SK-N-SH treated with all-trans-retinoic acid at 6 μM for 48 hours (cell line): ENCODE results near the gene CUBN.
A peak's percentile ranks its signal among the peaks of the same experiment; 100 is the strongest.

Experiments used
- ATAC-seq: fragments of 200-7000 bp; cut with Tn5 transposase; 3 replicates; pipeline ENCODE4 v1.9.1; 2020; ENCODE audit warnings: mild to moderate bottlenecking, moderate library complexity
- ARNTL ChIP-seq: fragments of 450-650 bp; formaldehyde crosslinking; IDR thresholded peaks from 2 replicates; pipeline ENCODE4 v1.5.0; 2020; ENCODE audit warnings: low read depth, mild to moderate bottlenecking, moderate library complexity, borderline replicate concordance
- BACH2 ChIP-seq: fragments of 250-450 bp; sonication (Bioruptor Pico); IDR thresholded peaks from 2 replicates; pipeline ENCODE4 v1.9.0; 2021; ENCODE audit warnings: mild to moderate bottlenecking, borderline replicate concordance
- CSDC2 ChIP-seq: fragments of 250-450 bp; sonication (Bioruptor Pico); IDR thresholded peaks from 2 replicates; pipeline ENCODE4 v1.5.0; 2020; ENCODE audit warnings: mild to moderate bottlenecking, moderate library complexity
- ESRRG ChIP-seq: fragments of 250-450 bp; sonication (Bioruptor Pico); IDR thresholded peaks from 2 replicates; pipeline ENCODE4 v1.6.1; 2021; ENCODE audit warnings: mild to moderate bottlenecking
- ISL1 ChIP-seq: fragments of 250-450 bp; sonication (Bioruptor Pico); IDR thresholded peaks from 2 replicates; pipeline ENCODE4 v2.1.2; 2022; ENCODE audit warnings: mild to moderate bottlenecking, moderate library complexity
- RARB ChIP-seq: fragments of 250-450 bp; sonication (Bioruptor Pico); IDR thresholded peaks from 2 replicates; pipeline ENCODE4 v1.8.0; 2021; ENCODE audit warnings: mild to moderate bottlenecking, moderate library complexity
- SNAI2 ChIP-seq: fragments of 250-450 bp; sonication (Bioruptor Pico); IDR thresholded peaks from 2 replicates; pipeline ENCODE4 v1.5.0; 2020; ENCODE audit warnings: mild to moderate bottlenecking, moderate library complexity
- TCF4 ChIP-seq: fragments of 250-450 bp; sonication (Bioruptor Pico); IDR thresholded peaks from 2 replicates; pipeline ENCODE4 v1.8.0; 2021; ENCODE audit warnings: mild to moderate bottlenecking, moderate library complexity, borderline replicate concordance
- TOX ChIP-seq: fragments of 250-450 bp; sonication (Bioruptor Pico); IDR thresholded peaks from 2 replicates; pipeline ENCODE4 v1.8.0; 2021; ENCODE audit warnings: mild to moderate bottlenecking, moderate library complexity, borderline replicate concordance
- ZC3H10 ChIP-seq: fragments of 250-450 bp; sonication (Bioruptor Pico); IDR thresholded peaks from 2 replicates; pipeline ENCODE4 v1.5.1; 2021; ENCODE audit warnings: mild to moderate bottlenecking, moderate library complexity
- ZFP30 ChIP-seq: fragments of 450-650 bp; formaldehyde crosslinking; IDR thresholded peaks from 2 replicates; pipeline ENCODE4 v1.5.0; 2022; ENCODE audit warnings: mild to moderate bottlenecking, moderate library complexity
- ZNF565 ChIP-seq: fragments of 450-650 bp; formaldehyde crosslinking; conservative IDR thresholded peaks from 2 replicates; pipeline ENCODE4 v1.5.0; 2020; ENCODE audit warnings: low read depth, mild to moderate bottlenecking, moderate library complexity
- ZNF70 ChIP-seq: fragments of 450-650 bp; formaldehyde crosslinking; IDR thresholded peaks from 2 replicates; pipeline ENCODE4 v1.5.0; 2020; ENCODE audit warnings: mild to moderate bottlenecking, moderate library complexity
- ZNF8 ChIP-seq: fragments of 450-650 bp; formaldehyde crosslinking; IDR thresholded peaks from 2 replicates; pipeline ENCODE4 v1.5.0; 2020; ENCODE audit warnings: mild to moderate bottlenecking, moderate library complexity
- TF ChIP-seq, protein P1 (sequence below): fragments of 250-450 bp; sonication (Bioruptor Pico); IDR thresholded peaks from 2 replicates; pipeline ENCODE4 v1.8.0; 2020; ENCODE audit warnings: mild to moderate bottlenecking, moderate library complexity, borderline replicate concordance
- TF ChIP-seq, protein P2 (sequence below): fragments of 250-450 bp; sonication (Bioruptor Pico); IDR thresholded peaks from 2 replicates; pipeline ENCODE4 v1.5.0; 2020; ENCODE audit warnings: mild to moderate bottlenecking, moderate library complexity
- TF ChIP-seq, protein P3 (sequence below): fragments of 250-450 bp; sonication (Bioruptor Pico); IDR thresholded peaks from 2 replicates; pipeline ENCODE4 v1.5.1; 2020; ENCODE audit warnings: low read depth, mild to moderate bottlenecking, moderate library complexity
- TF ChIP-seq, protein P4 (sequence below): fragments of 250-450 bp; sonication (Bioruptor Pico); IDR thresholded peaks from 2 replicates; pipeline ENCODE4 v1.5.1; 2021; ENCODE audit warnings: mild to moderate bottlenecking, moderate library complexity

Gene CUBN

DNA sequence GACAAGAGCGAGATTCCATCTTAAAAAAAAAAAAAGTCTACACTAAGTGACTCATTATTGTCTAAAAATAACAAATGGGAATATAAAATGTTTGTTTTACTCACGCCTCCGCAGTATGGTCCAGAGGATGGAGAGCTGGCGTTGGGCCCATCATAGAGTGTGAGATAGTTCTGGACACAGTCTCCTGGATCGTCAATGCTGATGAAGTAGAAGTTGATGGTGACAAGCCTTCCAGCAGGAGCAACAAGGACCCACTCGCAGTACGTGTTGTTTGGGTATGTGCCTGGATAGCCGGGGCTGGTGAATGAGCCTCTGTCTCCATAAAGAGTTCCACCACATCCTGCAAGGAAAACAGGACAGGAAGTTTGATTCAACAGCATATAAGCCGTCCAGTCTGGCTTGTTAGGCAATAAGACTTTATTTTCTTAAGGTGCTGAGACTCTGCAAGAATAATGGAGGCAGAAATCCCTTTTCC is 300.9 kb downstream of the CUBN start (continued):
- TF ChIP-seq, protein P1, sequence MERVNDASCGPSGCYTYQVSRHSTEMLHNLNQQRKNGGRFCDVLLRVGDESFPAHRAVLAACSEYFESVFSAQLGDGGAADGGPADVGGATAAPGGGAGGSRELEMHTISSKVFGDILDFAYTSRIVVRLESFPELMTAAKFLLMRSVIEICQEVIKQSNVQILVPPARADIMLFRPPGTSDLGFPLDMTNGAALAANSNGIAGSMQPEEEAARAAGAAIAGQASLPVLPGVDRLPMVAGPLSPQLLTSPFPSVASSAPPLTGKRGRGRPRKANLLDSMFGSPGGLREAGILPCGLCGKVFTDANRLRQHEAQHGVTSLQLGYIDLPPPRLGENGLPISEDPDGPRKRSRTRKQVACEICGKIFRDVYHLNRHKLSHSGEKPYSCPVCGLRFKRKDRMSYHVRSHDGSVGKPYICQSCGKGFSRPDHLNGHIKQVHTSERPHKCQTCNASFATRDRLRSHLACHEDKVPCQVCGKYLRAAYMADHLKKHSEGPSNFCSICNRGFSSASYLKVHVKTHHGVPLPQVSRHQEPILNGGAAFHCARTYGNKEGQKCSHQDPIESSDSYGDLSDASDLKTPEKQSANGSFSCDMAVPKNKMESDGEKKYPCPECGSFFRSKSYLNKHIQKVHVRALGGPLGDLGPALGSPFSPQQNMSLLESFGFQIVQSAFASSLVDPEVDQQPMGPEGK (CRISPR knock-in tag) = no peak

DNA sequence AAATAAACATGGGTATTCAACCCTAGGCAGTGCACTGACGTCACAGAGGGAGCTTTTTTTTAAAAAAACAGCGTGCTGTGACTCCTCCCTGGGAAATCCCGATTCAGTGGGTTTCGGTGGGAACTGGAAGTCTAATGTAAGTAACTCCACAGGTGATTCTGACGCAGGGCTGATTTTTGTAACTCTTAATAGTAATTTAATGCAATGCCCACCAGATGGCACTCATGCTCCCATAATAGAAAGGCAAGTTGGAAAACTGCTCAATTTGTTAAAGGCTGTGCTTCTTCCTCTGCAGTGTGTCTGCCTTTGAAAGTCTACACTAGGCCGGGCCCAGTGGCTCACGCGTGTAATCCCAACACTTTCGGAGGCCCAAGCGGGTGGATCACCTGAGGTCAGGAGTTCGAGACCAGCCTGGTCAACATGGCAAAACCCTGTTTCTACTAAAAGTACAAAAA is 301.5 kb downstream of the CUBN start:
- TF ChIP-seq ZNF70 (CRISPR knock-in tag) (no peak), ZNF565 (CRISPR knock-in tag) (no peak), ARNTL (CRISPR knock-in tag) (no peak), TOX (CRISPR knock-in tag) (no peak), TCF4 (CRISPR knock-in tag) (no peak), ZNF8 (CRISPR knock-in tag) (no peak), CSDC2 (CRISPR knock-in tag) (no peak), SNAI2 (no peak)
- TF ChIP-seq, protein P2, sequence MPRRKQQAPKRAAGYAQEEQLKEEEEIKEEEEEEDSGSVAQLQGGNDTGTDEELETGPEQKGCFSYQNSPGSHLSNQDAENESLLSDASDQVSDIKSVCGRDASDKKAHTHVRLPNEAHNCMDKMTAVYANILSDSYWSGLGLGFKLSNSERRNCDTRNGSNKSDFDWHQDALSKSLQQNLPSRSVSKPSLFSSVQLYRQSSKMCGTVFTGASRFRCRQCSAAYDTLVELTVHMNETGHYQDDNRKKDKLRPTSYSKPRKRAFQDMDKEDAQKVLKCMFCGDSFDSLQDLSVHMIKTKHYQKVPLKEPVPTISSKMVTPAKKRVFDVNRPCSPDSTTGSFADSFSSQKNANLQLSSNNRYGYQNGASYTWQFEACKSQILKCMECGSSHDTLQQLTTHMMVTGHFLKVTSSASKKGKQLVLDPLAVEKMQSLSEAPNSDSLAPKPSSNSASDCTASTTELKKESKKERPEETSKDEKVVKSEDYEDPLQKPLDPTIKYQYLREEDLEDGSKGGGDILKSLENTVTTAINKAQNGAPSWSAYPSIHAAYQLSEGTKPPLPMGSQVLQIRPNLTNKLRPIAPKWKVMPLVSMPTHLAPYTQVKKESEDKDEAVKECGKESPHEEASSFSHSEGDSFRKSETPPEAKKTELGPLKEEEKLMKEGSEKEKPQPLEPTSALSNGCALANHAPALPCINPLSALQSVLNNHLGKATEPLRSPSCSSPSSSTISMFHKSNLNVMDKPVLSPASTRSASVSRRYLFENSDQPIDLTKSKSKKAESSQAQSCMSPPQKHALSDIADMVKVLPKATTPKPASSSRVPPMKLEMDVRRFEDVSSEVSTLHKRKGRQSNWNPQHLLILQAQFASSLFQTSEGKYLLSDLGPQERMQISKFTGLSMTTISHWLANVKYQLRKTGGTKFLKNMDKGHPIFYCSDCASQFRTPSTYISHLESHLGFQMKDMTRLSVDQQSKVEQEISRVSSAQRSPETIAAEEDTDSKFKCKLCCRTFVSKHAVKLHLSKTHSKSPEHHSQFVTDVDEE = no peak
- TF ChIP-seq, protein P3, sequence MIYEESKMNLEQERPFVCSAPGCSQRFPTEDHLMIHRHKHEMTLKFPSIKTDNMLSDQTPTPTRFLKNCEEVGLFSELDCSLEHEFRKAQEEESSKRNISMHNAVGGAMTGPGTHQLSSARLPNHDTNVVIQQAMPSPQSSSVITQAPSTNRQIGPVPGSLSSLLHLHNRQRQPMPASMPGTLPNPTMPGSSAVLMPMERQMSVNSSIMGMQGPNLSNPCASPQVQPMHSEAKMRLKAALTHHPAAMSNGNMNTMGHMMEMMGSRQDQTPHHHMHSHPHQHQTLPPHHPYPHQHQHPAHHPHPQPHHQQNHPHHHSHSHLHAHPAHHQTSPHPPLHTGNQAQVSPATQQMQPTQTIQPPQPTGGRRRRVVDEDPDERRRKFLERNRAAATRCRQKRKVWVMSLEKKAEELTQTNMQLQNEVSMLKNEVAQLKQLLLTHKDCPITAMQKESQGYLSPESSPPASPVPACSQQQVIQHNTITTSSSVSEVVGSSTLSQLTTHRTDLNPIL (CRISPR knock-in tag) = no peak
- TF ChIP-seq, all 23 proteins: peak for 0
- ATAC-seq = peak; percentile 80

DNA sequence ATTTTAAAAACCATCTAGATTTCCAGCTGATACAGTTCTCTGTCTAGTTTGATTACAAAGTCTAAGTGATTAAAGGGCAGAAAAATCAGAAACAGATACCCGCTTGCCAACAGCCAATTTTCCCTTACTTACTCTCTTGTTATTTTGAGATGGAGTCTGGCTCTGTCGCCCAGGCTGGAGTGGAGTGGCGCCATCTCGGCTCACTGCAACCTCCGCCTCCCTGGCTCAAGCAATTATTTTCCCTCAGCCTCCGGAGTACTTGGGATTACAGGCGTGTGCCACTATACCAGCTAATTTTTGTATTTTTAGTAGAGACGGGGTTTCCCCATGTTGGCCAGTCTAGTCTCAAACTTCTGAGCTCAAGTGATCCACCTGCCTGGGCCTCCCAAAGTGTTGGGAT is 302.1 kb downstream of the CUBN start:
- peak; percentile 60 for TF ChIP-seq ISL1 (CRISPR knock-in tag)
- ATAC-seq = peak; percentile 79

DNA sequence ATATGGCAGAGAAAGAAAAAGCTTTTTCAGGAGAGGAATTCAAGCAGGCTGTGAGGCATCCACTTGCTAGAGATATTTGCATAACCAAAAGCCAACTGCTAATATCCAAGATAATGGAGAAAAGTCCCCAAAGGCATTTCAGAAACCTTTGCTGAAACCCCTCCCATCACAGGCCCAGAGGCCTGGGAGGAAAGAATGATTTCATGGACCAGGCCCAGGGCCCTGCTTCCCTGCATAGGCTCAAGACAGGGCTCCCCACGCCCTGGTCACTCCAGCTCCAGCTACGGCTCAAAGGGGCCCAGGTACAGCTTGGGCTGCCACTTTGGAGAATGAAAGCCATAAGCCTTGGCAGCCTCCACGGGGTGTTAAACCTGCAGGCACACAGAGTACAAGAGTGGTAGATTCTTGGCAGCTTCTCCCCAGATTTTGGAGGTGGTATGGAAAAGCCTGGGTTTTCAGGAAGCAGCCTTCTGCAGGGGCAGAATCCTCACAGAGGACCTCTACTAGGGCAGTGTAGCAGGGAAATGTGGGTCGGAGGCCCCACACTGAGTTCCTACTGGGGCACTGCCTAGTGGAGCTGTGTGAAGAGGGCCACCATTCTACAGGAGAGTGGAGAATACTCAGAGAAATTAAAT is 306.8 kb downstream of the CUBN start:
- TF ChIP-seq ISL1 (CRISPR knock-in tag) (no peak), TCF4 (CRISPR knock-in tag) (no peak), TOX (CRISPR knock-in tag) (no peak), ZC3H10 (CRISPR knock-in tag) (no peak), ZNF565 (CRISPR knock-in tag) (no peak), BACH2 (CRISPR knock-in tag) (no peak), ESRRG (CRISPR knock-in tag) (no peak), RARB (CRISPR knock-in tag) (no peak), ZNF8 (CRISPR knock-in tag) (no peak), CSDC2 (CRISPR knock-in tag) (no peak), ZFP30 (CRISPR knock-in tag) (no peak), ZNF70 (CRISPR knock-in tag) (no peak), ARNTL (CRISPR knock-in tag) (no peak)
- TF ChIP-seq, protein P3 (CRISPR knock-in tag) = no peak
- TF ChIP-seq, protein P4, sequence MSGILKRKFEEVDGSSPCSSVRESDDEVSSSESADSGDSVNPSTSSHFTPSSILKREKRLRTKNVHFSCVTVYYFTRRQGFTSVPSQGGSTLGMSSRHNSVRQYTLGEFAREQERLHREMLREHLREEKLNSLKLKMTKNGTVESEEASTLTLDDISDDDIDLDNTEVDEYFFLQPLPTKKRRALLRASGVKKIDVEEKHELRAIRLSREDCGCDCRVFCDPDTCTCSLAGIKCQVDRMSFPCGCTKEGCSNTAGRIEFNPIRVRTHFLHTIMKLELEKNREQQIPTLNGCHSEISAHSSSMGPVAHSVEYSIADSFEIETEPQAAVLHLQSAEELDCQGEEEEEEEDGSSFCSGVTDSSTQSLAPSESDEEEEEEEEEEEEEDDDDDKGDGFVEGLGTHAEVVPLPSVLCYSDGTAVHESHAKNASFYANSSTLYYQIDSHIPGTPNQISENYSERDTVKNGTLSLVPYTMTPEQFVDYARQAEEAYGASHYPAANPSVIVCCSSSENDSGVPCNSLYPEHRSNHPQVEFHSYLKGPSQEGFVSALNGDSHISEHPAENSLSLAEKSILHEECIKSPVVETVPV (CRISPR knock-in tag) = no peak
- TF ChIP-seq, protein P2 = no peak
- TF ChIP-seq, all 23 proteins: peak for 0
- ATAC-seq = no peak
